HUES64 (cell line): ENCODE measurements around the gene ANOS1.

Source experiments
- H3K27ac ChIP-seq: 2 replicates; pipeline ENCODE4 v1.7.0; 2013; ENCODE audit warnings: low read depth, low read length, inconsistent platforms
- H3K27me3 ChIP-seq: 2 replicates; pipeline ENCODE4 v1.6.1; 2013; ENCODE audit warnings: mild to moderate bottlenecking, low read length; ENCODE audit not compliant: insufficient read depth
- H3K36me3 ChIP-seq: 2 replicates; pipeline ENCODE4 v1.6.1; 2013; ENCODE audit warnings: mild to moderate bottlenecking, low read length; ENCODE audit not compliant: insufficient read depth
- H3K4me1 ChIP-seq: 2 replicates; pipeline ENCODE4 v1.6.1; 2013; ENCODE audit warnings: mild to moderate bottlenecking, low read length, moderate library complexity; ENCODE audit not compliant: insufficient read depth
- H3K4me3 ChIP-seq: 2 replicates; pipeline ENCODE4 v1.5.1; 2013; ENCODE audit warnings: mild to moderate bottlenecking, low read length, moderate library complexity
- H3K9ac ChIP-seq: 2 replicates; pipeline ENCODE4 v1.6.1; 2013; ENCODE audit warnings: mild to moderate bottlenecking, low read depth, low read length
- H3K9me3 ChIP-seq: 2 replicates; pipeline ENCODE4 v1.6.1; 2013; ENCODE audit warnings: low read depth, low read length; ENCODE audit not compliant: insufficient read depth
- WGBS: fragments of 150-250, 120-280 bp; methylation state at CpG from one replicate; pipeline ENCODE4 v1.1.7; 2013; ENCODE audit warnings: missing lambda C conversion rate; 5-methylcytosine and 5-hydroxymethylcytosine counted together

The ANOS1 gene

DNA sequence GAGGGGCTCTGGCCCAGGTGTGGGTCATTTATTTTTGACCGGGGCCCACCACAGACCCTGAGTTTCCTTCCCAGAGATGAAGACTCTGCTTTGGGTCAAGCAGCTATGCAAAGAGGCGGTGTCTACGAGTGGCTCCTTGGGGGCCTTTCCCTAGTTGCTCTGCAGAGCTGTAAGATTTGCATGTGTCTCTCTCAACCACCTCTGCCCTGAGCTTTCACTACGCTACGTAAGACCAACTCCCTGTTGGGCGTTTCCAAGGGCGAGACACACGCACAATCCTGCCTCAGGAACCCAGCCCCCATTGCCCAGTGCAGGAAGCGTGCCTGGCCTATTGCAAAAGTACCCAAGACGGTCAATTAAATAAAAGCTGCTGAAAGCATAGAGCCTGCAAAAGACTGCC is 10.0 kb upstream of the ANOS1 start:
- 92% methylated on average over 10 of the region's 10 CpGs for WGBS
- no peak overlapping the region for H3K27ac ChIP-seq
- no peak overlapping the region for H3K4me3 ChIP-seq
- no peak overlapping the region for H3K9ac ChIP-seq
- H3K36me3 ChIP-seq: no peaks in the 10 kb centered on the region
- H3K9me3 ChIP-seq: no peaks in the 10 kb centered on the region
- no peaks in the 10 kb centered on the region for H3K27me3 ChIP-seq
- H3K4me1 ChIP-seq: peaks cover 4% of the 10 kb centered on the region; the same call in 1 of the 2 replicates

DNA sequence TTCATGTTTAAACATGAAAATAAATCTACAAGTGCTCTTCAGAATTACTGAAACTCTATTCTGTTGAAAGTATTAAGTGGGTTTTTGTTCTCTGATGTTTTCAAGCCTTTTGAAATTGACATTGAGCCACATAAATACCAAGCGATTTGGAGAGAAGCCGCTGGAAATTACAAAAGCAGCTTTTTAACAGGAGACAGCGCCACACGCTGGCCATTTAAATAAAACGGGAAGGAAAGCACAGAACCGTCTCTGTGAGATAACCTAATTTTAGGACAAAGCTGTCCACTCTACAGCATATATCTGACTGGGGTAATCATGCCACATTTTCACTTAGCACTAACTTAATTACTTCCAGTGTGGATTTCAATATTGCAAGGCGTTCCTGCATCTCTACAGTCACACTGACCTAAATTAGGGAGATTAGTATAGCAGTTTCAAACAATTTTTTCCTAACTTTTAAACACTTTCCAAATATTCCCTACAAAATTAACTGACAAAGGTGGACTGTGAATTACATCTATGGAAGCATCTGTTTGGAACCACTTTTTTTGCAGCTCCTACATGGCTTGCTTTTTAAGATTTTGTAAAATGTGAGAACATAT is 6.8 kb upstream of the ANOS1 start:
- H3K4me1 ChIP-seq: peaks cover 4% of the 10 kb centered on the region; the same call in 1 of the 2 replicates
- H3K9me3 ChIP-seq: no peaks in the 10 kb centered on the region
- H3K27ac ChIP-seq: no peak overlapping the region
- no peaks in the 10 kb centered on the region for H3K27me3 ChIP-seq
- H3K4me3 ChIP-seq: no peak overlapping the region
- no peaks in the 10 kb centered on the region for H3K36me3 ChIP-seq
- 2% methylated on average over 7 of the region's 7 CpGs for WGBS
- H3K9ac ChIP-seq: no peak overlapping the region

DNA sequence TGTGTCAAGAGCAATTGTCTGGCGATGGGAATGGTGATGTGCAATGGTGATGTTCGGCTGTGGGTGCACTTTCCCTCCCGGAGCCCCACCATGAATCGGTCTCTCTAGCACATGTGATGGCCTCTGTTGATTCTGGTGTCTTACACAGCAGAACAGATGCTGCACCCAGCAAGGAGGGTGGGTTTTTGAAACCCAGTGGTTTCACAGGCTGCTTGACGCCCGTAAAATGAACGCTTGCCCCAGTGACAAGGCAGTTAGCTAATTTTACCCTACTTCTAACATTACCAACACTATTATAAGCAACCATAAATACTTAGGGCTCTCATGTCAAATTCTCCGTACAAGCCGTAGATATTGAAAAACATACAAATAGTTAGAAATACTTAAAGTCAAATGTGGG is 5.9 kb upstream of the ANOS1 start:
- no peaks in the 10 kb centered on the region for H3K36me3 ChIP-seq
- 88% methylated on average over 7 of the region's 9 CpGs for WGBS

DNA sequence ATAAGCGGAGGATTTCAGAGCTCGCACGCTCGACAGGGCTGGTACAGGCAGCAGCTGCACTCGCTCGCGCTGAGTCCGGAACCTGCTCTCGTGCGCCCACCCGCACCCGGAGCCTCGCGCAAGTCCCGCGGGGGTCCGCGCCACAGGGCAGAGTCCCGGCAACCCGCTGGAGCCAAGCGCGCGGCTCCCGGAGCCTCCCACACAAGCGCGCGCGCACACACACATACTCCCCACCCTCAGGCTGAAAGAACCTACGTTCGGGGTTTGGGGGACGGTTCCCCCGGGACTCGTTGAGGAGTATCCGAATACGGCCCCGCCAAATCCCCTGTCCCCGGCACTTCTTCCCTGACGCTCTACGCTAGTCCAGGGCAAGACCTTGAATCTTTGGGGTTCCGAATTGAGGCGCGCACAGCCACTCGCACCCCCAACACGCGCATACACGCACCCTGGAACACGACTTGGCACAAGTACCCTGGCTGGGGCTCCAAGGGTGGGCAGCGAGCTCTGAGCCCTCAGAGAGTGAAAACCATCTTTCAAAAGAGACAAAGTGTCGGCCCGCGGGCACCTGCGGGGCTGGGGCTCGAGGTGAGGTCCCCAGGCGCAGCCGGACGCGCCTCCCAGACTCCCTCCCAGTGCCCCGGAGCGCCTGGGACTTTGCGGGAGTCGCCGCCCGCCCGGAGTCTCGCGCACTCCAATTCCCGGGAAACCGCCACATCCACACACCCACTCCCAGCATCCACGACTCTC is 952 bp downstream of the ANOS1 start:
- H3K4me1 ChIP-seq: peaks cover 17% of the 10 kb centered on the region; the same call in 1 of the 2 replicates
- peak overlapping the region; percentile 49 for H3K9ac ChIP-seq
- H3K4me3 ChIP-seq: peak overlapping the region; percentile 78
- under 1% methylated on average over 59 of the region's 69 CpGs for WGBS
- H3K27me3 ChIP-seq: peaks cover 52% of the 10 kb centered on the region
- H3K36me3 ChIP-seq: no peaks in the 10 kb centered on the region
- H3K9me3 ChIP-seq: no peaks in the 10 kb centered on the region
- H3K27ac ChIP-seq: no peak overlapping the region

More for the DNA sequence above, 5.9 kb upstream of the ANOS1 start:
- Histone ChIP-seq H3K9me3 (no peaks in the 10 kb centered on the region), H3K27me3 (peaks cover 8% of the 10 kb centered on the region), H3K4me3 (no peak overlapping the region), H3K9ac (no peak overlapping the region), H3K4me1 (peaks cover 4% of the 10 kb centered on the region; the same call in 1 of the 2 replicates), H3K27ac (no peak overlapping the region)

DNA sequence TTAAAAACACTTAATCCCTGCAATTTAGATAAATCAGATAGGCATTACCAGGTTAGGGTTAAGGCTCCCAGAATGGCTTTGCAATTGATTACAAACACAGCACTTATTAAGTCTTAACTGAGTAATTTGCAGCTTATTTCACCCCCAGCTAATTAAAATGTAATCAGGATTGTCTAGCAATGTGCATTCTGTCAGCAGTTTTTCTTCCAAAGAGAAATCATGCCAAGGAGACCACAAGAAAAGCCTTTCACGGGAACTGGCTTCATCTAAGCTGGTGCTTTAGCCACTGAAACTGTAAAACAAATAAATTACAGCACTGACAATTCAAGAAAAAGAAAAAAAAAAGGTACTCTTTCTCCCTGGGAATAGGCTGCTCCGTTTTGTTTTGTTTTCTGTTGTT is 2.1 kb downstream of the ANOS1 start:
- 13% methylated on average over 2 of the region's 2 CpGs for WGBS
- Histone ChIP-seq H3K27ac (no peak overlapping the region), H3K27me3 (peaks cover 52% of the 10 kb centered on the region), H3K4me1 (peaks cover 24% of the 10 kb centered on the region), H3K9ac (no peak overlapping the region), H3K4me3 (peak overlapping the region; percentile 78), H3K36me3 (no peaks in the 10 kb centered on the region), H3K9me3 (no peaks in the 10 kb centered on the region)

DNA sequence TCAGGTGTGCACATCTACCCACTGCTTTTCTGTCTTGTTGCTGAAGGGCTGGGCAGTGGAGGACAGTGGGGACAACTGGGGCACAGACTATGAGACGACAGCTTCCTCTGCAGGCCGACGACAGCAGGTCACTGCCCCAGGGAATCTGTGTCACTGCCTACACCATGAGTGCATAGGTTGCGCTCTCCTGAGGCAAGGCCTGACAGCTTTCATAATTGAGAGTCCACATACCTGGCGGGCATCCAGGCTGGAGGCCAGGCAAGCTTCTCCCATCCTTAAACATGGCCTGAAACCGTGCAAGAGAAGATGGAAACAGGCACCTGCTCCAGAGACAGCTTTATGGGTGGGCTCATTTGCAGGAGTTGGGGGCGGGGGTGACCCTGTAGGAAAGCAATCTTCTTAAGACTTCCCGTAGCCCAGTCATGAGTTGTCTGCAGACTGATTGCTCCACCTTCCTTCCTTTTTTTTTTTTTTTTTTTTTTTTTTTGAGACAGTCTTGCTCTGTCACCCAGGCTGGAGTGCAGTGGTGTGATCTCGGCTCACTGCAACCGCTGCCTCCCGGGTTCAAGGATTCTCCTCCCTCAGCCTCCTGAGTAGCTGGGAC is 2.9 kb downstream of the ANOS1 start:
- WGBS: 72% methylated on average over 9 of the region's 11 CpGs
- H3K27me3 ChIP-seq: peaks cover 52% of the 10 kb centered on the region

DNA sequence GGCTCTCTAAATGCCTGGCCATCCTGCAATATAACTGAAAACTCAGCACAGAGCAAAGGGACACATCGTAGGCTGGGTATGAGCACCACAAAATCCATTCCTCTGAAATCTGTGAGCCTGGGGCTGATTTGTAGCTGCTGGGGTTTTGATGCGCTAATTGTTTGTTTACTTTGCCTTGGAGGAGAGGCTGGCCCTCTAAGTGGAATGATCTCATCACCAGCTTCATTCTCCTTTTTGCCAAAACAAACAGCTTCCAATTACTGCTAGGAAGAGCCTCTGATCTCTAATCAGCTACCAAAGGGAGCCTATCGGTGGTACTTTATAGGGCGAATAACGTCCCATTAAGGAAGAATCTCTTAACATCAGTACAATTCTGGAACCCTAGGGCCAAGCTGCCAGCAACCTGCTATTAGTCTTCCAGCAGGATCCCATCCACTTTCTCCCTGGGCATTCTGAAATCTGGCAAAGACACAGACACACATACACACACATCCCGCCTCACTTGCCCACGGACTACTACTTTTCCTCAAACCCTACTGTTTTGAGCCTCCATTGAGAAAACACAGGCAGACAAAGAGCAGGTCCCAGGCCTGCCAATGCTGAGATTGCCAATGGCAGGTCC is 5.8 kb downstream of the ANOS1 start:
- 33% methylated on average over 6 of the region's 7 CpGs for WGBS
- Histone ChIP-seq H3K36me3 (0 out of 2 replicates have a peak, but pooled peaks cover under 1% of the 10 kb centered on the region), H3K4me1 (peaks cover 47% of the 10 kb centered on the region), H3K27ac (no peak overlapping the region; the same call in 1 of the 2 replicates), H3K9ac (no peak overlapping the region), H3K4me3 (no peak overlapping the region), H3K27me3 (peaks cover 35% of the 10 kb centered on the region), H3K9me3 (no peaks in the 10 kb centered on the region)

More for the DNA sequence above, 2.9 kb downstream of the ANOS1 start:
- Histone ChIP-seq H3K27ac (no peak overlapping the region), H3K36me3 (no peaks in the 10 kb centered on the region), H3K9ac (no peak overlapping the region), H3K4me3 (no peak overlapping the region), H3K4me1 (peaks cover 30% of the 10 kb centered on the region), H3K9me3 (no peaks in the 10 kb centered on the region)

DNA sequence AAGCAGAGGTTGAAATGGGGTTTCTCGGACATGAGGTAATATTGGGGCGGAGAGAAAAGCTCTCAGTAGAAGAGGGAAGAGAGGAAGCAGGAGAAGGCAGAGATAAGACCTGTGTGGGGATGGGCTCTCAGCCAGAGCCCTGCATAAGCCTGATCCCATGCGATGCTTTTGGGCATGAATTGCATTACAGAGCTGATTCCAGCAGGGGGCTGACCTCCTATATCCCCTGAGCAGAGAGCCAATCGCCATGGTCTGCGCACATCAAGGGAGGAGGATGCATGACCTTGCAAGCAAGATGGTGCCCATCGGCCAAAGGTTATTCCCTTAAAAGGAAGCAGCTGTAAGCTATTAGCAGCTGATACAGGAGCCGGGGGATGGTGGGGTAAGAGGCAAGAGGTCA is 7.6 kb downstream of the ANOS1 start:
- Histone ChIP-seq H3K9ac (no peak overlapping the region), H3K4me3 (no peak overlapping the region), H3K36me3 (0 out of 2 replicates have a peak, but pooled peaks cover 3% of the 10 kb centered on the region), H3K27me3 (peaks cover 21% of the 10 kb centered on the region), H3K4me1 (peaks cover 48% of the 10 kb centered on the region), H3K9me3 (no peaks in the 10 kb centered on the region), H3K27ac (no peak overlapping the region; the same call in 1 of the 2 replicates)
- 43% methylated on average over 7 of the region's 7 CpGs for WGBS

DNA sequence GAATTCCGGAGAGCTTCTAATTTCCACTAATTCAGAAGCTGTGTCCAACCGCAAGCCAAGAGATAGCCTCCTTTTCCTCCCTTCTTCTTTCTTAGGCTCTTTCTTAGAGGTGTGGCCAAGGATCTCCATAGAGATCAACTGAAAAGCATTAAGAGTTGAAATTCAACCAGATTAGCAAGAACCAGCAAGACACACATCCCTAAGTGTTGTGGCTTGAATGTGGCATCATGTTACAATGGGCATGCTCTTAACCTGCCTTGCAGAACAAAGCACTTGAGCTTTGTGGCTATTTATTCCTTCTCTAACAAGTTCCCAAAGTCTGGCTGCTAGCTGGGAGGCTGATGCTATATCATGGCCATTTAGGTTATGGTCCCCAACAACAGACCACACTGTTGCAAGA is 10.4 kb downstream of the ANOS1 start:
- Histone ChIP-seq H3K27me3 (no peaks in the 10 kb centered on the region; the same call in 1 of the 2 replicates), H3K4me1 (peaks cover 40% of the 10 kb centered on the region), H3K4me3 (no peak overlapping the region), H3K9me3 (no peaks in the 10 kb centered on the region), H3K36me3 (0 out of 2 replicates have a peak, but pooled peaks cover 3% of the 10 kb centered on the region), H3K9ac (no peak overlapping the region), H3K27ac (no peak overlapping the region)
- 78% methylated on average over 2 of the region's 2 CpGs for WGBS

DNA sequence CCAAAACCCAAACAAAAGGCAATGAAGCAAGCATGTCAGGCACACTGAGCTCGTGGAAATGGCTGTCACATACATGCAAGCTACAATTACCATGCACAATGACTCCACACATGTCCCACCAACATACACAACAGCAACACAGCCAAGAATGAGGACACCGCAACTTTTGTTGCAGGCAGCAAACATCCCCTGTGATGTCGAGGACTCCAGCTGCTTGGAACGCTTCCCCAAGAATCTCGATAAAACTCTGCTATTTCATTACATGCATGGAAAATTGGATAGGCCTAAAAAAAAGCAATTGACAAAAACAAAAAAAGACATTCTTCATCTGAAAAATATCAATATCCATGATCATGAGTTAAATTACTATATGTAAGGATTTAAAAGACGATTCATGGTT is 11.8 kb downstream of the ANOS1 start:
- peaks cover 31% of the 10 kb centered on the region for H3K4me1 ChIP-seq
- H3K4me3 ChIP-seq: no peak overlapping the region
- H3K9ac ChIP-seq: no peak overlapping the region
- 98% methylated on average over 4 of the region's 6 CpGs for WGBS
- no peaks in the 10 kb centered on the region for H3K9me3 ChIP-seq
- H3K27ac ChIP-seq: no peak overlapping the region
- 0 out of 2 replicates have a peak, but pooled peaks cover 3% of the 10 kb centered on the region for H3K36me3 ChIP-seq
- no peaks in the 10 kb centered on the region for H3K27me3 ChIP-seq

DNA sequence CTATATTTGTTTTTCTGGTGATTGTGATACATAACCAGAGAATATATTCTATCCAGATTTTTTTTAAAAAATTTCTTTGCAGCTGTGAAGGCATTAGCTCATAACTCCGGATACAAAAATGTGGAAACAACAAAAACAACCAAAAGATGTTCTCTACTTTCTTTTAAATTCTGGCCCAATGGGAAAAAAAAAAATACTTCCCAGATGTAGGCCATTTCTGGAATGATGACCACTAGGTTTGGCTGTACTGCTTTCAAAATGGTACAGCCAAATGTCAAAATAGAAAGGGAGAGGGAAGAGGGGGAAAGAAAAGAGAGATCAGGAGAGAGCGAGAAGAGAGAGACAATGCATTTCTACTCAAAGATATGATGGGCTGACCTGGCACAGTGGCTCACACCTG is 14.6 kb downstream of the ANOS1 start:
- 93% methylated on average over 2 of the region's 2 CpGs for WGBS
- no peak overlapping the region for H3K4me3 ChIP-seq
- peaks cover 23% of the 10 kb centered on the region for H3K4me1 ChIP-seq
- H3K36me3 ChIP-seq: 0 out of 2 replicates have a peak, but pooled peaks cover 3% of the 10 kb centered on the region
- H3K27ac ChIP-seq: no peak overlapping the region
- no peak overlapping the region for H3K9ac ChIP-seq
- no peaks in the 10 kb centered on the region for H3K9me3 ChIP-seq
- no peaks in the 10 kb centered on the region for H3K27me3 ChIP-seq
